Right renal cortex interstitium (tissue), 3 donors: ENCODE data around the gene CALM3. TPM values are rescaled to one million over a fixed set of nuclear protein-coding genes. Genes with fewer than 3 reads are reported as not detected.
A peak's percentile ranks its signal among the peaks of the same experiment; 100 is the strongest.

Experiments
- DNase-seq, 3 donors: peaks; one replicate each; pipeline ENCODE4 v3.0.0-alpha.2; 2013; ENCODE audit warnings: low read depth in 3 of 3, low spot score in 2 of 3
- polyA plus RNA-seq, 3 donors: library from polyadenylated mRNA; unstranded; fragments of 120-200 nt; gene quantifications; one replicate each; pipeline ENCODE4 v1.2.1, GENCODE V29; 2013; ENCODE audit not compliant: insufficient read length in 3 of 3

Gene CALM3
- polyA plus RNA-seq, 3 donors: 500 to 524 (median 504) TPM

DNA sequence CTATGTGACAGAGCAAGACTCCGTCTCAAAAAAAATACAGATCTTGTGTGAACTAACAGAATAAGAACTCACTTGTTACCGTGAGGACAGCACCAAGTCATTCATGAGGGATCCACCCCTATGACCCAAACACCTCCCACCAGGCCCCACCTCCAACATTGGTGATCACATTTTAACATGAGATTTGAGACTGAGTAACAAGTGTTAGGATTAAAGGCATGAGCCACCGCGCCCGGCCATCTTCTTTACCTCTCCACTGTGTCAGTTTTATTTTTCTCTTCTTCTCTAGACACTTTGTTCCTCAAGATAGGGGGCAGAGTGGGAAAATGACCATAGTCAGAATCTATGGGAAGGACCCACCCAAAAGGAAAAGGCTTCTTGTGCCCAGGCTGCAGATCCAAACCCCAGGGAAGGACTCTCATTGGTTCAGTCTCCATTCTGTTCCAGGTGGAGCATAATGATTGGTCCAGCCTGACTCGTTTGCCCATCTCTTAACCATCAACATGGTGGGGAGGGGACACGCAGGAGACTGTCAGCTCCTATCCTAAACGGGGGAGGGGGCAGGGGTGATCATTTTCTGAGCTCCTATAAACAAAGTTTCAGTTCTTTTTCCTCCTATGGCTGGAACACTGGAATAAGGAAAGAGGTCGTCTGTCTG is 1.3 kb upstream of the CALM3 start:
- no peak for DNase-seq

DNA sequence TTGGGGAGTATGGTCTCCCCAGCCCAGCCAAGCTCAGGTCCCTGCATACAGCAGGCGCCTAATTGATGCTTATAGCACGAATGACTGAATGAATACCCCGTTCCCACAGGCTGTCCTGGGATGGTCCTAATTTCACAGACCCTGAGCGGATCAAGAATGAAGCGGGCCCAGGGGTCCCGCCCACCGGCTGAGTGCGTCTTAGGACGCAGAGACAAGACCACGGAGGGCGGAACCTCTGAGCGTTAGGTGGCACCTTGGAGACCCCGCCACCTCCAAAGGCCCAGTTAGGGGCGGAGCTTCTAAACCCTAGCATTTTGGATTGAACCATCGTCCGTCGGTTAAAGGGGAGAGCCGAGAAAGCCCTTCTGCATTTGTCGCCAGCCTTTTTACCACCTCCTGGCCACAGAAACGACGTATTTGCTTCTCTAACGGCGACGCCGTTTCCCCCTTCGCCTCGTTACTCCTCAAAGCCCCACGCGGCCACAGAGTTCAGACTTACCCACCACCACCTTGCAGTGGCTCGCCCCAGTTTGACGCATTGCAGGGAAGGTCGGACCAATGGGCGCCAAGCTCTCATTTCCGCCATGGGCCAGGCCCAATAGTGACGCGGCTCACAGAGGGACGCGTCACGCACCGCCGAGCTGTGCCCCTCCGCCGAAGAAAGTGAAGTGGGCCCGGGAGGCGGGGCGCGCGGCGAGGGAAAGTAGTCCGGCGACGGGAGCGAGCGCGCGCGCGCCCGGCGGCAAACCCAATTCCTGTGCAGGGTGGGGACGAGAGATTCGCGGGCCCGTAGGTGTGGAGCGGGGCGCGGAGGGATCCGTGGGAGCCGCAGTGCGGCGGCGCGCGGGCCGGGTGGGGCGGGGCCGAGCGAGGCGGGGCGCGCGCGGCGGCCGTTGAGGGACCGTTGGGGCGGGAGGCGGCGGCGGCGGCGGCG is 479 bp upstream of the CALM3 start:
- DNase-seq: peak; percentile 98 to 99 (median 99)

DNA sequence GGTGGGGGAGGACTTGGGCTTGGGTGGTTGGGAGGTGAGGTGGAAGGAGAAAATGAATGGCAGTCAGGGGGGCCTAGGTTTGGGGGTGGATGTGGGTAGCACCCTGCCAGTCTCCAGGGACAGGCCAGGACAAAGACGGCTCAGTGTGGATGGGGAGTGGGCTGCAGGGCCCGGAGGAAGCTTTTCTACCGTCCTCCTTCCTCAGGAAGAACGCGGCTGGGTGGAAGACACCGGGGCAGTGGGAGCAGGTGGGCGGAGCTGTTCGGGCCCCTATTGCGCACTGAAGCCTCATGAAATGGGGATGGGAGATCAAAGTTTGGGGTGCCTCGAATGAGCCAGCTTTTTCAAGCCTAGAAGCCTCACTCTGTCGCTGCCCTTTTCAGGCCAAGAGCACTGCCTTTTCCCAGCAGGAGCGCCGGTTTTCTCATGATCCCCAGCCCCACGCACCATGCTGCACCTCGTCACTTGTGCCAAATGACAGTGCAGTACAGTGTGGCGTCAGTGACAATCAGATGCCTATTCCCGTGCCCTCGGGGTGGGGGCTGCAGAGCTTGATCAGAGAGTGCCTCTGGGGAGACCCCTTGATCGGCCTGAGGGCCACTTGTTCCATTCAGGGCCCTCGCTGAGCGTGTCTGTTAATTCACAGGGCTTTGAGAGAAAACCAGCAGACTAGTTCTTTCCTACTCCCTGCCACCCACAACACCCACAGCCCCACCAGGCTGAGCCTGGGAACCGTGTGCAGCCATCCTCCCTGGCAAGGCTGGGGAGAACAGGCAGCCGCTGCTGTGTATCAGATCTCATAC is 1.5 kb downstream of the CALM3 start:
- no peak for DNase-seq

DNA sequence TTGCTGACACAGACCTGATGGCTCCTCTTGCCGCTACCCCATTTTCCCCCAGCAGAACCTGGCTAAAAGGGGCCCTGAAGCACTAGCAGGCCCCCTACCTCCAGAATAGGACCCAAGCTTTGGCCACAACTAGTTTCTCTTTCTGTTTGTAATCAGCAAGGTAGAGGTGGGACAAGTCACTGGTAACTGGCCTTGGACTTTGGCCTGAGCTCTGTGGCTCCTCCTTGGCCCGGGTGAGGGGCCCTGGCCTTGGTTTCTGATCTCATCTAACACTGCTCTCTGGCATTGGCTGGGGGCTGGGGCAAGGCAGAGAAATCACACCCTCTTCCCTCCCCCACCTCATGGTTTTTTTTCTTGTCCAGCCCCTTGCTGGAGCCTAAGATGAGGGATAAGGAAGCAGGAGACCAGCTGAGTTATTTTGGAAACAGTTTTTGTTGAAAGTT is 2.1 kb downstream of the CALM3 start:
- no peak for DNase-seq

DNA sequence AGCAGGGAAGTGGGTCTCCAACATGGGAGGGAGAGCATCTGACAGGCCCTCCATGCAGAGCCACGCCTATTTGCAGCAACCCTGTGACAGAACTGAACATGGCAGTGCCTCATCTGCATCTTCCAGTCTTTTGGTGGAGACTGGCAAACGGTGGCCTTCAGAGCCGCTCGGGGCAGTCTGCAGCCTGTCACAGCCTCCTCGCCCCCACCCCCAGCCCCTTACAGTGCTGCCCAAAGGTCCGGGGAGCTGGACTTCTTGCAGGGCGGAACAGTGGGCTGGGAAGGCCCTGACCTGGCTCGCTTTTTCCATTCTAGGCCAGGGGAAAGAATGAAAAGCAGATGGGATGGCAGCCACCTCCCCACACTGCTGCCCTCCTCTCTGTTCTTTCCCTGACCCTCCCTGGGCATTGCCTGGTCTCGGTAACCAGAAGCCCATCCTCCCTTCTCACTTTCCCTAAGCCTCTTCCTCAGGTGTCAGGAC is 2.7 kb downstream of the CALM3 start:
- no peak for DNase-seq

DNA sequence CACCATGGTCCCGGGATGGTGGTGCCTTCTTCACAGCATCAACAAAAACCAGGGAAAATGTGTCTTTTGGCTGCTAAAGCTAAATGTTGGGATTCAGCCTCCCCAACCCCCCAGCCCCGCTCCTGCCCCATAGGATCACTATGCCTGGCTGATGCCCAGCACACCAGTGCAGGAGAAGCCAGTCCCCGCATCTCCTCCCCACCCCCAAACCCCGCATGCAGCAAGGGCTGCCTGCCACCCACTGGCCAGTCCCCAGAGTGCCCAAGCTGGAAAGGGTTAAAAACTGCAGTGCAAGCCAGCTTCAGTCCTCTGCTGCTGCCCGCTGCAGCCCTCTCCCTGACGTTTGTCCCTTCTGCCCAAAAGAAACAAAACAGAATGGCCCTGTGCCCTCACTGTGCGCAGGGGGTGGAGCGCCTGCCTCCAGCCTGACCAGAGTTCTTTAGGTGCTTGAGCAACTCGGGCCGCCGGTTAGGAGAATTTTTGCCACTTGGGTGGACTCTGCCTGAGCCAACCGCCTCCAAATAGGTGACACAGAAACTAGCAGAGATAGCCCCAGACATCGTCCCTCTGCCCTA is 3.7 kb downstream of the CALM3 start:
- DNase-seq: no peak

DNA sequence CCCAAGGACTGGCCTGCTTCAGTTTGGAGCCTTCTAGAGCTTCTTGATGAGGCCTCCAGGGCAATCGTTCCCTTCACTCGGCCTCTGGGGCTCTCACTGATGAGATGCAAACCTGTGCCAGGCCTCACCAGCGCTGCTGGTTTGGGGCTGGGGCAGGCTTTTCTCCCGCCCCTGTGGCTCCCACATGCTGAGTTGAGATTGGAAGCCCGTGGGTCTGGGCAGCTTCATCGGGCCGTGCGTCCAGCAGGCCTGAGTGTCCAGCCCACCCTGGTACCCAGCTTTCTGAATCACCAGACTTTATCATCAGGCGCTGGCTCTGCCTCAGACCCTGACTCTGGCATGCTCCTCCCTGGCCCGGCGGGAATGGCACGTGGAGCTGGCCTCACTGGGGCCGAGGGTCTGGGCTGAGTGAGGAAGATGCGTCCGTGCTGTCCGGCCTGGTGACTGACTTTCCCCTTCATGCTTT is 4.3 kb downstream of the CALM3 start:
- no peak for DNase-seq

DNA sequence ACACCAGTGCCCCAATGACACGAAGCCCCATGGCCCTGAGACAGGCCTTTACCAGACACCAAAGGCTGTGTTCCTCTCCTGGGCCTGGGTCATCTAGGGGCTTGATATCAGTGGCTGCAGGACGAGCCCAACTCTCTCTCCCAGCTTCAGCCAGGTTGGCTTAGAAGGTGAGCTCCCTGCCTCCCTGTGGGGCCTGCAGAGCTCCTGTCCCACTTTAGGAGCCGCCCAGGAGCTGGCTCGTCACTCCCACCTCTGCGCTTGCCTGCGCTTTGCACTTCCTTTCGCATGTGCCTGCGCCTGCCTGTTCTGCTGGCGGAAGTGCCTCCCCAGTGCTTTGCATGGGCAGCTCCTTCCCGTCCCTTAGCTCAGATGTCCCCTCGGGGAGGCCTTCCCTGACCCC is 4.9 kb downstream of the CALM3 start:
- no peak for DNase-seq

DNA sequence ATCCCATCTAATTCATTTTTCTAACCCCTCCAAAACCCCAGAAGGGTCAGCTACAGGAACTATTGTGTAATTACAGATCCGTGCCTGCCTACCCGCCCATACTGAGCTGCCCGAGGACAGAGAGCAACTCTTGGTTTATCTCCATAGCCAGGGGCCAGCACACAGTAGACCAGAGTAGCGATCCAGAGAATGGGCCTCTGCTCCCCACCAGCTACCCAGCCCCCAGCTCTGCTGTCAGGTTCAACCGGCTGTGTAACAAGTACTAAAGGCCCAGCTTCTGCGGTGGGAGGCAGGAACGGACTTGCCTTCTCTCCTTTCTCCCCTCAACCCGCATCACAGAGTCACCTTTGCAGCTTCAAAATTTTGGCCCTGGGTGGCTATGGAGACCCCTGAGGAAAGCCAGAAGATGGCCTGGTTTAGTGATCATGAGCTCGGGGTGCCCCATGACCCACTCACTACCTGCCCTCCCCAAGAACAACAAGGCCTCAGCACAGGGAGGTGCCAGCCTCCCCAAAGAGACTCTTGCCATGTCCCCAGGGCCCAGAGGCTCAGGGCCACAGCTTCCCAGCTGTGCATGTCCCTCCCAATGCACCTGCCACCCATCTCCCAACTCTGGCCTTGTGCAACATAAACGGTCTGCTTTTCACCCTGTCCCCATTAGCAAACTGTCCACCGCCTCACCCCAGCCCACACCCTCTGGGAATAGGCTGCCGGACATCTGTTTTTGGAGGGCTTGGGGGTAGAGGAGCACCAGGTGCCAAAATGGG is 5.7 kb downstream of the CALM3 start:
- DNase-seq: no peak

DNA sequence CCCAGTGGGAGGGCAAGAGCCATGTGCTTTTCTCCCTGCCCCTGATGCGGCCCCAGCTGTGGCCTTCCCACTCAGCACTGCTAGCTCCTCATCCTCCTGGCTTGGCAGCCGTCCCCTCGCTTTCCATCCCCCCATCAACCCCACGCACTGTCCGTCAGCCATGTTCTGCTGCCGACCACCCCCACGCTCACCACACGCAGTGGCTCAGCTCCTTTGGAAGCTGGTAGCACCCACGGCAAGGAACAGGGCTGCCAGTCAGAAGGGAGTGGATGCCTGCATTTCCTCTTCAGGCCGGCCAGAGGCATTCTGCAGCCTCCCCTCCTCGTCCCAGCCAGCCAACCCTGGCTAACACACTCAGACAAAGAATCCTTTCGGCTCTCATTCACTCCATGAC is 6.3 kb downstream of the CALM3 start:
- DNase-seq: no peak

DNA sequence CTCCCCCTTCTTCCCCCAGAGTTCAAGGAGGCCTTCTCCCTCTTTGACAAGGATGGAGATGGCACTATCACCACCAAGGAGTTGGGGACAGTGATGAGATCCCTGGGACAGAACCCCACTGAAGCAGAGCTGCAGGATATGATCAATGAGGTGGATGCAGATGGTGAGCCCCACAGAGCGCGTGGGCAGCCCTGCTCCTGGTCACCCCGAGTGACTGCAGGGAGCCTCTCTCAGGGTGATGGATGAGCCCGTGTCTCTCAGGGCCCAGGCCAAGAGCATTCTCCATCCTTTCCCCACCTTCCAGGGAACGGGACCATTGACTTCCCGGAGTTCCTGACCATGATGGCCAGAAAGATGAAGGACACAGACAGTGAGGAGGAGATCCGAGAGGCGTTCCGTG is 7.0 kb downstream of the CALM3 start:
- no peak for DNase-seq

DNA sequence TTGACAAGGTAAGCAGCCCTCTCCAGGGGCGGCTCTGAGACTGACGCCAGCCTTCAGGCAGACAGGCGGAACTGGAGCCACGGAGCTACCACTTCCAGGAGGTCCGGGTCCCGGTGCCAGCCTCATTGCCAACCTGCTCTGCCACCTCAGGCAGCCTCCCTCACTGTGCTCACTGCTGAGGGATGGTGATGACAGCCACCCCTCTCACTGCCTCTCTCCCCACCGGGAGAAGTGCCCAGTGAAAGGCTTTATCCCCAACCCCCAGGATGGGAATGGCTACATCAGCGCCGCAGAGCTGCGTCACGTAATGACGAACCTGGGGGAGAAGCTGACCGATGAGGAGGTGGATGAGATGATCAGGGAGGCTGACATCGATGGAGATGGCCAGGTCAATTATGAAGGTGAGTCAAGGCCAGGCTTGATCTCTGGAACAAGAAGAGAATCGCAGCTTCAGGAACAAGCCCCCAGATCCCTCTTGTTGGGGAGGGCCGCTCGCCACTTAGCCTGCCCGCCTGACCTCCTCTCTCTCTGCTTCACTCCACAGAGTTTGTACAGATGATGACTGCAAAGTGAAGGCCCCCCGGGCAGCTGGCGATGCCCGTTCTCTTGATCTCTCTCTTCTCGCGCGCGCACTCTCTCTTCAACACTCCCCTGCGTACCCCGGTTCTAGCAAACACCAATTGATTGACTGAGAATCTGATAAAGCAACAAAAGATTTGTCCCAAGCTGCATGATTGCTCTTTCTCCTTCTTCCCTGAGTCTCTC is 7.6 kb downstream of the CALM3 start:
- no peak for DNase-seq

DNA sequence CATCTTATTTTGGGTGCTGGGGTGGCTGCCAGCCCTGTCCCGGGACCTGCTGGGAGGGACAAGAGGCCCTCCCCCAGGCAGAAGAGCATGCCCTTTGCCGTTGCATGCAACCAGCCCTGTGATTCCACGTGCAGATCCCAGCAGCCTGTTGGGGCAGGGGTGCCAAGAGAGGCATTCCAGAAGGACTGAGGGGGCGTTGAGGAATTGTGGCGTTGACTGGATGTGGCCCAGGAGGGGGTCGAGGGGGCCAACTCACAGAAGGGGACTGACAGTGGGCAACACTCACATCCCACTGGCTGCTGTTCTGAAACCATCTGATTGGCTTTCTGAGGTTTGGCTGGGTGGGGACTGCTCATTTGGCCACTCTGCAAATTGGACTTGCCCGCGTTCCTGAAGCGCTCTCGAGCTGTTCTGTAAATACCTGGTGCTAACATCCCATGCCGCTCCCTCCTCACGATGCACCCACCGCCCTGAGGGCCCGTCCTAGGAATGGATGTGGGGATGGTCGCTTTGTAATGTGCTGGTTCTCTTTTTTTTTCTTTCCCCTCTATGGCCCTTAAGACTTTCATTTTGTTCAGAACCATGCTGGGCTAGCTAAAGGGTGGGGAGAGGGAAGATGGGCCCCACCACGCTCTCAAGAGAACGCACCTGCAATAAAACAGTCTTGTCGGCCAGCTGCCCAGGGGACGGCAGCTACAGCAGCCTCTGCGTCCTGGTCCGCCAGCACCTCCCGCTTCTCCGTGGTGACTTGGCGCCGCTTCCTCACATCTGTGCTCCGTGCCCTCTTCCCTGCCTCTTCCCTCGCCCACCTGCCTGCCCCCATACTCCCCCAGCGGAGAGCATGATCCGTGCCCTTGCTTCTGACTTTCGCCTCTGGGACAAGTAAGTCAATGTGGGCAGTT is 8.6 kb downstream of the CALM3 start:
- no peak for DNase-seq

DNA sequence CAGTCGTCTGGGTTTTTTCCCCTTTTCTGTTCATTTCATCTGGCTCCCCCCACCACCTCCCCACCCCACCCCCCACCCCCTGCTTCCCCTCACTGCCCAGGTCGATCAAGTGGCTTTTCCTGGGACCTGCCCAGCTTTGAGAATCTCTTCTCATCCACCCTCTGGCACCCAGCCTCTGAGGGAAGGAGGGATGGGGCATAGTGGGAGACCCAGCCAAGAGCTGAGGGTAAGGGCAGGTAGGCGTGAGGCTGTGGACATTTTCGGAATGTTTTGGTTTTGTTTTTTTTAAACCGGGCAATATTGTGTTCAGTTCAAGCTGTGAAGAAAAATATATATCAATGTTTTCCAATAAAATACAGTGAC is 9.3 kb downstream of the CALM3 start:
- no peak for DNase-seq

DNA sequence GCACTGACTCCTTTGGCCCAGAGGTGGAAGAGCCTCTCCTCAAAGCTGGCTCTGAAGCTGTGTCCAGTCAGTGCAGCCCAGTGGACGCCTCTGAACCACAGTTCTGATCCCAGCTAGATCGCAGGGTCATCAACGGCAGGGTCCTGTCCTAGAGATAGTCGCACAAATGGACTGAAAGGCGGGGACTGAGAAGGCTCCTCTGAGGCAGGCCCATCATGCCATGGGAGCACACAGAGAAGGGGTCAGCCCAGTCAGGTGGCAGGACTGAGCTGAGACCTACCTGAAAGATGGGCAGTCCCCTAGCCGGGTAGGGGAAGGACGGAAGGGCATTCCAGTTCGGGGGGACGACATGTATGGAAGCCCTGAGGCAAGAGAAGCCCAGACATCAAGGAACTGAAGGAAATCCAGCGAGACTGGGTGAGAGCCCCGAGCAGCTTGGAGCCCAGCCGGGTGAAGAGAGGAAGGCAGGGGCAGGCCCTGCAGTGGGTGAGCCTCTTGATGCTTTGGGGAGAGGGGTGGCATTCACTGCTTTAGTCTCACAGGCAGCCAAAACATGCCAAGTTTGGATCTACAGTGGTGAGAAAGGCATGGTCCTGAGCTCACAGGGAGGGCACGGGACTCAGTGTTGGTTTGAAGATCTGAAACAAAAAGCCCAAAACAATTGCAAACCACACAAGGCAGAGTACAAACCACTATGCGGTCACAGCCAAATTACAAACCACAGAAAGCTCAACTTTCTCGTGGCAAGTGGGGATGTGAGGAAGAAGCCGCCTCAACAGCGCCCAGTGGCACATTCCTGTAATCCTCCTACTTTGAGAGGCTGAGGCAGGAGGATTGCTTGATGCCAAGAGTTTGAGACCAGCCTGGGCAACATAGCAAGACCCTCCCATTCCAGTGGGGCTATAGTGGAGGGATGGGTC is 10.0 kb downstream of the CALM3 start:
- DNase-seq: no peak

DNA sequence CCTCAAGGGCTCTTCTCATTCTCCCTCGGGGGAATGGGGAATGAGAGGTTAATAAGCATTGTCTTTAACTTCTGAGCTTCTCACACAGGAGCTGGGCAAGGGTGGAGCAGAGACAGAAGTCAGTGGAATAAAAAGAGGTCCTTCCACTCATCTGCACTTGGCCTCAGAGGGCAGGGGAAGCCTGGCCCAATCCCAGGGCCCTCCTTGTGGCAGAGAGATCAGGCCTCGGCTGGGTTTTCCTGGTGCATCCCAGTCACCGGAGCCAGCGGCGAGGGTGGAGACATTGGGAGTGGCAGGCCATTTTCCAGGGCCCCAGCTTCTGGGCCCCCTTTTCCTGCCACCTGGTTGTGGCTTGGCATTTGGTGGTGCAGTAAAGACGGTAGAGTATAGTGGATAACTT is 10.6 kb downstream of the CALM3 start:
- no peak for DNase-seq

DNA sequence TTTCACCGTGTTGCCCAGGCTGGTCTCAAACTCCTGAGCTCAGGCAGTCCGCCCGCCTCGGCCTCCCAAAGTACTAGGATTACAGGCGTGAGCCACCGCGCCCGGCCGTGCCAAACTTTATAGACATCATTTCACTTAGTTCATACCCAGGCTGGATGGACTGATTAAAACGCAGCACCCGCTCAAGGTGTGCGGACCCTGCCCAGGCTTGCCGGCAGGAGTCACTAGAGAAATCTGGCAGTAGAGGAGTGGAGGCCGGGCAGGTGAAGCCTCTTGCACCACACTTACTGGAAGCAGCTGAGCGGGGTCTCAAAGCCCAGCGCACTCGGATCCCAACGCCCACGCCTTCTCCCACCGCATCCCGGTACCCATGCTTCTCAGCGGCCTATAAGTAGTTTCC is 12.4 kb downstream of the CALM3 start:
- DNase-seq: no peak
